H9 (cell line): ENCODE results near the gene AKR1A1. TPM values are rescaled to one million over a fixed set of nuclear protein-coding genes. Genes with fewer than 3 reads are reported as not detected.

Experiments
- DNase-seq: peaks from one replicate; pipeline ENCODE4 v3.0.0-alpha.2; 2017
- H2AFZ ChIP-seq: one replicate; pipeline ENCODE4 v1.6.1; 2013; ENCODE audit warnings: mild to moderate bottlenecking, low read length, control low read depth, moderate library complexity
- H2AK5ac ChIP-seq: 2 replicates; pipeline ENCODE4 v1.6.1; 2013; ENCODE audit warnings: low read length, control low read depth, mixed read lengths; ENCODE audit not compliant: insufficient read length
- H2BK120ac ChIP-seq: one replicate; pipeline ENCODE4 v1.6.1; 2013; ENCODE audit warnings: low read depth, mild to moderate bottlenecking, low read length, control low read depth, inconsistent platforms; ENCODE audit not compliant: poor library complexity, severe bottlenecking
- H2BK12ac ChIP-seq: 2 replicates; pipeline ENCODE4 v1.6.1; 2013; ENCODE audit warnings: low read length, control low read depth, mixed read lengths, low read depth; ENCODE audit not compliant: insufficient read length
- H2BK15ac ChIP-seq: 2 replicates; pipeline ENCODE4 v1.6.1; 2013; ENCODE audit warnings: low read depth, low read length, control low read depth
- H2BK20ac ChIP-seq: one replicate; pipeline ENCODE4 v1.6.1; 2013; ENCODE audit warnings: low read depth, mild to moderate bottlenecking, low read length, control low read depth, inconsistent platforms; ENCODE audit not compliant: poor library complexity, severe bottlenecking
- H2BK5ac ChIP-seq: 2 replicates; pipeline ENCODE4 v1.6.1; 2013; ENCODE audit warnings: low read length, control low read depth, mixed read lengths; ENCODE audit not compliant: insufficient read length
- H3K14ac ChIP-seq: 2 replicates; pipeline ENCODE4 v1.6.1; 2013; ENCODE audit warnings: low read length, control low read depth; ENCODE audit not compliant: insufficient read depth
- H3K18ac ChIP-seq: 2 replicates; pipeline ENCODE4 v1.6.1; 2013; ENCODE audit warnings: low read depth, mild to moderate bottlenecking, mixed read lengths, low read length, control low read depth; ENCODE audit not compliant: insufficient read length
- H3K23ac ChIP-seq: 2 replicates; pipeline ENCODE4 v1.6.1; 2013; ENCODE audit warnings: low read length, control low read depth, mixed read lengths, low read depth; ENCODE audit not compliant: insufficient read length
- H3K23me2 ChIP-seq: 2 replicates; pipeline ENCODE4 v1.6.1; 2013; ENCODE audit warnings: low read depth, mild to moderate bottlenecking, mixed read lengths, low read length, control low read depth; ENCODE audit not compliant: insufficient read length, poor library complexity, severe bottlenecking
- H3K27ac ChIP-seq: 2 replicates; pipeline ENCODE4 v1.5.1; 2013; ENCODE audit warnings: low read length, control low read depth, mixed read lengths, low read depth; ENCODE audit not compliant: insufficient read length
- H3K27me3 ChIP-seq: 2 replicates; pipeline ENCODE4 v1.6.1; 2013; ENCODE audit warnings: low read length, control low read depth, inconsistent platforms; ENCODE audit not compliant: insufficient read depth
- H3K4ac ChIP-seq: 2 replicates; pipeline ENCODE4 v1.6.1; 2013; ENCODE audit warnings: low read depth, mild to moderate bottlenecking, control low read depth, inconsistent platforms, low read length, moderate library complexity
- H3K4me1 ChIP-seq: 2 replicates; pipeline ENCODE4 v1.6.1; 2013; ENCODE audit warnings: low read length, control low read depth, inconsistent platforms; ENCODE audit not compliant: insufficient read depth
- H3K4me2 ChIP-seq: 2 replicates; pipeline ENCODE4 v1.6.1; 2013; ENCODE audit warnings: low read length, control low read depth, mixed read lengths; ENCODE audit not compliant: insufficient read length, insufficient read depth
- H3K56ac ChIP-seq: 2 replicates; pipeline ENCODE4 v1.6.1; 2013; ENCODE audit warnings: low read depth, mild to moderate bottlenecking, mixed read lengths, low read length, control low read depth; ENCODE audit not compliant: insufficient read length
- H3K79me1 ChIP-seq: 2 replicates; pipeline ENCODE4 v1.6.1; 2013; ENCODE audit warnings: low read depth, mild to moderate bottlenecking, moderate library complexity, low read length, control low read depth, inconsistent platforms; ENCODE audit not compliant: insufficient read depth, poor library complexity, severe bottlenecking
- H3K79me2 ChIP-seq: 2 replicates; pipeline ENCODE4 v1.6.1; 2013; ENCODE audit warnings: low read length, control low read depth, inconsistent platforms; ENCODE audit not compliant: insufficient read depth
- H3K9ac ChIP-seq: 2 replicates; pipeline ENCODE4 v1.6.1; 2013; ENCODE audit warnings: low read length, control low read depth, mixed read lengths; ENCODE audit not compliant: insufficient read length; ENCODE audit errors: extremely low read depth
- H3K9me3 ChIP-seq: one replicate; pipeline ENCODE4 v1.6.1; 2013; ENCODE audit warnings: low read depth, low read length, inconsistent platforms; ENCODE audit not compliant: control insufficient read depth
- H3T11ph ChIP-seq: one replicate; pipeline ENCODE4 v1.6.1; 2013; ENCODE audit warnings: mild to moderate bottlenecking, low read length, control low read depth, inconsistent platforms
- H4K20me1 ChIP-seq: one replicate; pipeline ENCODE4 v1.6.1; 2013; ENCODE audit not compliant: control insufficient read depth, insufficient read length, insufficient read depth
- H4K5ac ChIP-seq: 2 replicates; pipeline ENCODE4 v1.6.1; 2013; ENCODE audit warnings: low read depth, mild to moderate bottlenecking, mixed read lengths, low read length, control low read depth; ENCODE audit not compliant: insufficient read length
- H4K8ac ChIP-seq: replicated peaks from 2 replicates; pipeline ENCODE4 v1.6.1; 2013; ENCODE audit warnings: low read length, control low read depth, mixed read lengths, low read depth; ENCODE audit not compliant: insufficient read length
- H4K91ac ChIP-seq: 2 replicates; pipeline ENCODE4 v1.6.1; 2013; ENCODE audit warnings: low read depth, mild to moderate bottlenecking, moderate library complexity, mixed read lengths, low read length, control low read depth; ENCODE audit not compliant: insufficient read length
- H3K27ac Mint-ChIP-seq, 3 experiments: 2 replicates in 2 of 3; 3 replicates in 1 of 3; pipeline ENCODE4 v1.8.0; 2020 to 2021; ENCODE audit warnings: mixed read lengths in 3 of 3, mild to moderate bottlenecking in 1 of 3, moderate library complexity in 1 of 3
- H3K27me3 Mint-ChIP-seq: 2 replicates; pipeline ENCODE4 v1.8.0; 2021; ENCODE audit warnings: low read depth, mild to moderate bottlenecking, moderate library complexity, mixed read lengths
- H3K36me3 Mint-ChIP-seq, 3 experiments: 2 replicates in 2 of 3; 3 replicates in 1 of 3; pipeline ENCODE4 v1.8.0; 2020 to 2021; ENCODE audit warnings: low read depth in 3 of 3, mixed read lengths in 3 of 3; ENCODE audit not compliant: insufficient read depth in 1 of 3
- H3K4me1 Mint-ChIP-seq, 2 experiments: 2 replicates each; pipeline ENCODE4 v1.8.0; 2020; ENCODE audit warnings: mixed read lengths in 2 of 2
- H3K4me3 Mint-ChIP-seq, 2 experiments: 2 replicates in 1 of 2; 3 replicates in 1 of 2; pipeline ENCODE4 v1.8.0; 2020 to 2021; ENCODE audit warnings: mild to moderate bottlenecking in 2 of 2, mixed read lengths in 2 of 2, moderate library complexity in 1 of 2
- H3K9me3 Mint-ChIP-seq, 2 experiments: 2 replicates in 1 of 2; 3 replicates in 1 of 2; pipeline ENCODE4 v1.8.0; 2020; ENCODE audit warnings: mild to moderate bottlenecking in 2 of 2, mixed read lengths in 2 of 2, moderate library complexity in 1 of 2
- WGBS: extraction: QIAGEN DNeasy Blood & Tissue Kit; methylation state at CpG from one replicate; pipeline ENCODE4 v1.1.7; 2013; ENCODE audit warnings: missing lambda C conversion rate, low lambda C conversion rate, mixed read lengths; ENCODE audit not compliant: insufficient read length; ENCODE audit errors: extremely low coverage; 5-methylcytosine and 5-hydroxymethylcytosine counted together
- total RNA-seq: library from RNA; stranded (reverse); gene quantifications from 2 replicates; pipeline ENCODE4 v1.2.1, GENCODE V29; 2021
- TF ChIP-seq, protein P1 (sequence below): fragments of 200-600 bp; sonication (generic); conservative IDR thresholded peaks from 3 replicates; pipeline ENCODE4 v1.8.0; 2021; ENCODE audit warnings: antibody characterized with exemption, mild to moderate bottlenecking

AKR1A1 gene
- total RNA-seq, 1 experiment from 2014 or later, result 286 TPM

DNA sequence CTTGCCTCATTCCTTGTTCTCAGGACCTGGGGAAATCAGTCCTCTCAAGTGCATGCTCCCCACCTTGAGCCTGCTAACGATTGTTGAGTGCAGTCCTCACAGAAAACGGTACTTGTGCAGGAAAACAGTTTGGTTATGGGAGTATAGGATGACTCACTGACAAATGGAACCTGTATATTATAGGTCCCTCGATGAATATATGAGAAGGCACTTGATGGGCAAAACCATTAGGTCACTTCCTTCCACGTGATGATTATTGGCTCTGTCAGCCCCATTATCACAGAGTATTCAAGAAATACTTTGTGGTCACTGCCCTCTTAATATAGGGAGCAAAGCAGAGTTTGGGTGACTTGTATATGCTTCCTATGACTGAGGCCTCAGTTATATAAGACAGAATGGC is 67.0 kb downstream of the AKR1A1 start:
- Histone ChIP-seq H2BK120ac (no peak overlapping the region), H3K4ac (no peak overlapping the region), H3K4me1 (no peaks in the 10 kb centered on the region), H2BK15ac (no peak overlapping the region), H4K8ac (no peak overlapping the region), H4K5ac (no peak overlapping the region), H2AK5ac (no peak overlapping the region), H3K27me3 (no peaks in the 10 kb centered on the region), H2BK5ac (no peak overlapping the region), H3K27ac (no peak overlapping the region), H3K79me1 (no peaks in the 10 kb centered on the region), H4K20me1 (no peaks in the 10 kb centered on the region), H2BK12ac (no peak overlapping the region), H3K18ac (no peak overlapping the region), H3K79me2 (no peaks in the 10 kb centered on the region), H4K91ac (no peak overlapping the region), H2BK20ac (no peak overlapping the region), H3K56ac (no peak overlapping the region), H3K9ac (no peak overlapping the region), H3K23me2 (no peaks in the 10 kb centered on the region), H3K23ac (no peak overlapping the region), H3K14ac (no peak overlapping the region), H3T11ph (no peak overlapping the region), H3K4me2 (no peak overlapping the region), H3K9me3 (no peaks in the 10 kb centered on the region), H2AFZ (no peak overlapping the region)
- Mint-ChIP-seq H3K4me3 (no peak overlapping the region), H3K9me3 (no peaks in the 10 kb centered on the region), H3K4me1 (no peaks in the 10 kb centered on the region), H3K36me3 (peaks cover 41 to 66% (median 61%) of the 10 kb centered on the region in 3 experiments), H3K27me3 (no peaks in the 10 kb centered on the region), H3K27ac (peak overlapping the region in 1 of 3 experiments; percentile 98; a peak in 1 of 7 replicates)
- no peak for DNase-seq
- TF ChIP-seq, protein P1, sequence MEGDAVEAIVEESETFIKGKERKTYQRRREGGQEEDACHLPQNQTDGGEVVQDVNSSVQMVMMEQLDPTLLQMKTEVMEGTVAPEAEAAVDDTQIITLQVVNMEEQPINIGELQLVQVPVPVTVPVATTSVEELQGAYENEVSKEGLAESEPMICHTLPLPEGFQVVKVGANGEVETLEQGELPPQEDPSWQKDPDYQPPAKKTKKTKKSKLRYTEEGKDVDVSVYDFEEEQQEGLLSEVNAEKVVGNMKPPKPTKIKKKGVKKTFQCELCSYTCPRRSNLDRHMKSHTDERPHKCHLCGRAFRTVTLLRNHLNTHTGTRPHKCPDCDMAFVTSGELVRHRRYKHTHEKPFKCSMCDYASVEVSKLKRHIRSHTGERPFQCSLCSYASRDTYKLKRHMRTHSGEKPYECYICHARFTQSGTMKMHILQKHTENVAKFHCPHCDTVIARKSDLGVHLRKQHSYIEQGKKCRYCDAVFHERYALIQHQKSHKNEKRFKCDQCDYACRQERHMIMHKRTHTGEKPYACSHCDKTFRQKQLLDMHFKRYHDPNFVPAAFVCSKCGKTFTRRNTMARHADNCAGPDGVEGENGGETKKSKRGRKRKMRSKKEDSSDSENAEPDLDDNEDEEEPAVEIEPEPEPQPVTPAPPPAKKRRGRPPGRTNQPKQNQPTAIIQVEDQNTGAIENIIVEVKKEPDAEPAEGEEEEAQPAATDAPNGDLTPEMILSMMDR, result no peak
- WGBS, result no CpG with 5 or more reads among the region's 4 CpGs
